ENCODE results near the gene GPR157.

Gene GPR157

GRCh38 chr1:9050803-9051202 is 78.1 kb downstream of the GPR157 start:
- no peaks in the 10 kb centered on the region for H3K27me3 ChIP-seq (replicated peaks; ENCODE audit: control insufficient read depth, insufficient read depth, low read length)
- no peak for DNase-seq (ENCODE audit: extremely low read depth, insufficient read length)
- H3K4me3 ChIP-seq (replicated peaks; ENCODE audit: low read depth, low read length) = no peak overlapping the region
- TF ChIP-seq CTCF (IDR thresholded peaks at IDR 0.05; ENCODE audit: insufficient read depth, low read length, poor library complexity, severe bottlenecking) = no peak
- no peaks in the 10 kb centered on the region for H3K36me3 ChIP-seq (ENCODE audit: control insufficient read depth, insufficient read depth, low read length)
